ENCODE results near the gene PHF21A. TPM values are rescaled to one million over a fixed set of nuclear protein-coding genes. Genes with fewer than 3 reads are reported as not detected.
A peak's percentile ranks its signal among the peaks of the same experiment; 100 is the strongest.

Gene PHF21A
- total and polyA plus RNA-seq, 12 donors, result 9.6 to 48.0 (median 35.9) TPM

- H3K4me3 ChIP-seq, result no peak overlapping the region
- peaks cover 0 to 17% (median 0%) of the 10 kb centered on the region in 7 donors for H3K27me3 ChIP-seq
- ATAC-seq, result no peak
- H3K4me1 ChIP-seq, result peaks cover 5 to 19% (median 12%) of the 10 kb centered on the region in 9 donors
- H3K9me3 ChIP-seq, result no peaks in the 10 kb centered on the region
- no peak overlapping the region for H3K27ac ChIP-seq
- intact Hi-C loops (cut with DNase I), result no loop called here
- peaks cover 0 to 42% (median 0%) of the 10 kb centered on the region in 9 donors for H3K36me3 ChIP-seq
- TF ChIP-seq CTCF (IDR thresholded peaks at IDR 0.05), result no peak
- no peak for DNase-seq
- 94 to 96% methylated on average over 19 of the region's 19 CpGs for WGBS, 2 donors
These were observed 216.2 kb downstream of the PHF21A start for GRCh38 chr11:45905095-45905494.

GRCh38 chr11:45904309-45904915 is 216.8 kb downstream of the PHF21A start:
- intact Hi-C loops (cut with DNase I), result no loop called here
- 83 to 85% methylated on average over 15 of the region's 15 CpGs for WGBS, 2 donors
- ATAC-seq, result no peak

GRCh38 chr11:45902452-45903380 is 218.5 kb downstream of the PHF21A start:
- Histone ChIP-seq H3K4me1 (peaks cover 10 to 31% (median 21%) of the 10 kb centered on the region in 9 donors), H3K36me3 (peaks cover 0 to 31% (median 0%) of the 10 kb centered on the region in 9 donors), H3K4me3 (no peak overlapping the region), H3K27me3 (peaks cover 0 to 41% (median 0%) of the 10 kb centered on the region in 7 donors), H3K27ac (no peak overlapping the region), H3K9me3 (no peaks in the 10 kb centered on the region)
- 94% methylated on average over 56 of the region's 56 CpGs for WGBS, 2 donors
- no peak for TF ChIP-seq CTCF (IDR thresholded peaks at IDR 0.05)
- peak in 1 of 2 donors; percentile 8 for DNase-seq
- intact Hi-C loops (cut with DNase I), result no loop called here
- no peak for ATAC-seq

More at GRCh38 chr11:45904309-45904915, 216.8 kb downstream of the PHF21A start:
- Histone ChIP-seq H3K27ac (no peak overlapping the region), H3K36me3 (peaks cover 0 to 36% (median 0%) of the 10 kb centered on the region in 9 donors), H3K4me3 (no peak overlapping the region), H3K4me1 (peaks cover 7 to 22% (median 15%) of the 10 kb centered on the region in 9 donors), H3K27me3 (peaks cover 0 to 24% (median 0%) of the 10 kb centered on the region in 7 donors), H3K9me3 (no peaks in the 10 kb centered on the region)
- TF ChIP-seq CTCF (IDR thresholded peaks at IDR 0.05), result no peak
- DNase-seq, result no peak

GRCh38 chr11:45901626-45902025 is 219.6 kb downstream of the PHF21A start:
- H3K27ac ChIP-seq, result no peak overlapping the region

More at GRCh38 chr11:45901626-45902025, 219.6 kb downstream of the PHF21A start:
- ATAC-seq (no peak), DNase-seq (no peak)
- Histone ChIP-seq H3K9me3 (no peaks in the 10 kb centered on the region), H3K27me3 (peaks cover 0 to 49% (median 0%) of the 10 kb centered on the region in 7 donors), H3K4me3 (no peak overlapping the region), H3K4me1 (peaks cover 10 to 31% (median 21%) of the 10 kb centered on the region in 9 donors), H3K36me3 (peaks cover 0 to 31% (median 0%) of the 10 kb centered on the region in 9 donors)
- WGBS, 2 donors, result 75 to 83% methylated on average over 6 of the region's 6 CpGs
- intact Hi-C loops (cut with DNase I), result loop anchor here in 1 of 10 donors (2.0 kb wide), 1 partner anchor 17 kb away; no protein-coding TSS in a partner anchor
- TF ChIP-seq CTCF (IDR thresholded peaks at IDR 0.05), result no peak

Data from heart right ventricle (tissue), 16 donors.